Activated CD4-positive, CD25-positive, alpha-beta regulatory T cell treated with anti-CD3 and anti-CD28 coated beads, Interleukin-2, amount 50 U/mL, for 16 hours (primary cell): ENCODE results near the gene CRLF3.
"Not testable (repeated sequence)": the region's sequence is repeated elsewhere in the genome, so short reads cannot be mapped to it uniquely, and the experiment has no call there.

Source experiments
- DNase-seq: peaks from one replicate; pipeline ENCODE4 v3.0.0-alpha.2; 2020; ENCODE audit warnings: low read depth, low spot score

CRLF3 gene, protein sequence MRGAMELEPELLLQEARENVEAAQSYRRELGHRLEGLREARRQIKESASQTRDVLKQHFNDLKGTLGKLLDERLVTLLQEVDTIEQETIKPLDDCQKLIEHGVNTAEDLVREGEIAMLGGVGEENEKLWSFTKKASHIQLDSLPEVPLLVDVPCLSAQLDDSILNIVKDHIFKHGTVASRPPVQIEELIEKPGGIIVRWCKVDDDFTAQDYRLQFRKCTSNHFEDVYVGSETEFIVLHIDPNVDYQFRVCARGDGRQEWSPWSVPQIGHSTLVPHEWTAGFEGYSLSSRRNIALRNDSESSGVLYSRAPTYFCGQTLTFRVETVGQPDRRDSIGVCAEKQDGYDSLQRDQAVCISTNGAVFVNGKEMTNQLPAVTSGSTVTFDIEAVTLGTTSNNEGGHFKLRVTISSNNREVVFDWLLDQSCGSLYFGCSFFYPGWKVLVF

DNA sequence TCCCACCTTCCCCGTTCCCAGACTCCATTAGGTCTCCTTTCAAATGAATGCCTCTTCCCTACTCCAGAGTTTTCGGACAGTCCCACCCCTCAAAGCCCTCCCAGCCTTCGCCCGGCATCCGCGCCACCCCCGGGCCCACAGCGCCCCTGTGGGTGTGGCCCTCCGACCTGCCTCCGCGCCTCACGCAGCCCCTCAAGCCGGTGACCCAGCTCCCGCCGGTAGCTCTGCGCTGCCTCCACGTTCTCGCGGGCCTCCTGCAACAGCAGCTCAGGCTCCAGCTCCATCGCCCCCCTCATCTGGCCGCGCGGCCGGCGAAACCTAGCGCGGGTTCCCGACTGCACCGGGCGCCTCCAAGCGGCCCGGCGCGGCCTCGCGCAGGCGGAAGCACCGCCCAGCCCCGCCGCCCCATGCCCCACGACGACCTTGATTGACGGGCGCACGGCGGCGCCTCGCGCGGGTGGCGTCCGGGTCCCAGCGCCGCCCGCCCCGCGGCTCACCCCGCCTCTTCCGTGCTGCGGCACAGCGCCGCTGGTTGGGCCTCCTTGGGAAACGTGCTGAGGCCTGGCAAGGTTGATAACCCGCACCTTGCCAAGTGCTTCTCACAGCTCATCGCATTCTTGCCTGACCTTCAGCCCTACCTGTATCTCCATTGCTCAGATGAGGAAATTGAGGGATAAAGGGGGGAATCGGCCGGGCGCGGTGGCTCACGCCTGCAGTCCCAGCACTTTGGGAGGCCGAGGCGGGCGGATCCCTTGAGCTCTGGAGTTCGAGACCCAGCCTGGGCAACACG lies at the start of gene CRLF3:
CRLF3 (minus strand) TSS at position 337 of the 790 bp plus-strand sequence; CDS start at position 296, 41 bp downstream.
- DNase-seq, result peak; percentile 77

DNA sequence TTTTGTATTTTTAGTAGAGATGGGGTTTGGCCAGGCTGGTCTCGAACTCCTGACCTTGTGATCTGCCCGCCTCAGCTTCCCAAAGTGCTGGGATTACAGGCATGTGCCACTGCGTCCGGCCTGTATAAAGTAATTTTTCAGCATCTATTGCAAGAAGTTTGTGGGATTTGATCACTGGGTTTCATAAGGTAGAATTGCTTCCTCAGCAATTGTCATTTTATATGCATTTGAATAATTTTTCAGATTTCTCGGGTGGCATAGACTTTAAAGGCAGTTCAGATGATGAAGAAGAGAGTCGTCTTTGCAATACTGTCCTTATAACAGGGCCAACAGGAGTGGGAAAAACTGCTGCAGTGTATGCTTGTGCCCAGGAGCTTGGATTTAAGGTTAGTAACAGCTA lies 44.5 kb upstream of the CRLF3 start:
- DNase-seq, result no peak

DNA sequence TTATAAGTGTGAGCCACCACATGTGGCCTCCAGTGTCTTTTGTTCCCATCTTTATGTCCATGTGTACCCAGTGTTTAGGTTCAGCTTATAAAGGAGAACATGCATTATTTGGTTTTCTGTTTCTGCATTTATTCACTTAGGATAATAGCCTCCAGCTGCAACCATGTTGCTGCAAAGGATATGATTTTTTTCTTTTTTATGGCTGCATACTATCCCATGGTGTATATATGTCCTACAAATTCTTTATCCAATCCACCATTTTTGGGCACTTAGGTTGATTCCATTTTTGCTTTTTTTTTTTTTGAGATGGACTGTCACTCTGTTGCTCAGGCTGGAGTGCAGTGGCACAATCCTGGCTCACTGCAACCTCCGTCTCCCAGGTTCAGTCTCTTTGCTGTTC lies 40.1 kb upstream of the CRLF3 start:
- no peak for DNase-seq

DNA sequence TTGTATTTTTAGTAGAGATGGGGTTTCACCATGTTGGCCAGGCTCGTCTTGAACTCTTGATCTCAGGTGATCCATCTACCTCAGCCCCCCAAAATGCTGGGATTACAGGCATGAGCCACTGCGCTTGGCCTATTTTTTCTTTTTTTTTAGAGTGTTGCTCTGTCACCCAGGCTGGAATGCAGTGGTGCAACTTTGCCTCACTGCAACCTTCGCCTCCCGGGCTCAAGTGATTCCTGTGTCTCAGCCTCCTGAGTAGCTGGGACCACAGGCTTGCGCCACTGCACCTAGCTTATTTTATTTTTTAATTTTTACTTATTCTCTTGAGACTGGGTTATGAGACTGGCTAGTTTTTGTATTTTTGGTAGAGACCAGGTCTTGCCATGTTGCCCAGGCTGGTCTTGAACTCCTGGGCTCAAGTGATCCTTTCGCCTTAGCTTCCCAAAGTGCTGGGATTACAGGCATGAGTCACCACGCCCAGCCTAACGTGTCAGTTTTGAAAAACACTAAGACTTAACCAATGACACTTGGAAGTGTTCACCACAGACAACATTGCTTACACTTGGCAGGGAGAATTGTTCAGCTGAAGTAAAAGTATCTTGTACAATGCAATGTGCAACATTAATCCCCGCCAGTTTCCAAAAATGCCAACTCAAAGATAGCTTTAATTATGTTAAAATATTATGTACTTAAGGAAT lies 34.2 kb upstream of the CRLF3 start:
- no peak for DNase-seq

DNA sequence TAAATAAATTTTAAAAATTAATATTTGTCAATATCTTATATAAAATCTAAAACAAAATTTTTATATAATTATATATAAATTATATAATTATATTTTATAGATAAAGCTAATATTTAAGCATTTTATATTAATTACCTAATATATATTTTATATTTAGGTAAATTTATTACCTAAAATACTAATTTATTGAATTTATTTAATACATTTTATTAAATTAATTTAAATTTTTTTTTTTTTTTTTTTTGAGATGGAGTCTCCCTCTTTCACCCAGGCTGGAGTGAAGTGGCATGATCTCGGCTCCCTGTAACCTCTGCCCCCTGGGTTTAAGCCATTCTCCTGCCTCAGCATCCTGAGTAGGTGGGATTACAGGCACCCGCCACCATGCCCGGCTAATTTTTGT lies 29.7 kb upstream of the CRLF3 start:
- no peak for DNase-seq

DNA sequence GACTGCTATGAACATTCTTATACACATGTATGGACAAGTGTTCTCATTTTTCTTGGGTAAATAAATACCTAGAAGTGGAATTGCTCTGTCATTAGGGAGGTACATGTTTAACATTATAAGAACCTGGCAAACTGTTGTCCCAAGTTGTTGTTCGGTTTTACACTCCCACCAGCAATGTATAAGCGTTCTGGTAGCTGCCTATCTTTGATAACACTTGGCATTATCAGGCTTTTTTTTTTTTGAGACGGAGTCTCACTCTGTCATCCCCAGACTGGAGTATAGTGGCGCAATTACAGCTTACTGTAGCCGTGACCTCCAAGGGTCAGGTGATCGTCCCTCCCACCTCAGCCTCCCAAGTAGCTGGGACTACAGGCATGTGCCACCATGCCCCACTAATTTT lies 23.5 kb upstream of the CRLF3 start:
- DNase-seq, result no peak

DNA sequence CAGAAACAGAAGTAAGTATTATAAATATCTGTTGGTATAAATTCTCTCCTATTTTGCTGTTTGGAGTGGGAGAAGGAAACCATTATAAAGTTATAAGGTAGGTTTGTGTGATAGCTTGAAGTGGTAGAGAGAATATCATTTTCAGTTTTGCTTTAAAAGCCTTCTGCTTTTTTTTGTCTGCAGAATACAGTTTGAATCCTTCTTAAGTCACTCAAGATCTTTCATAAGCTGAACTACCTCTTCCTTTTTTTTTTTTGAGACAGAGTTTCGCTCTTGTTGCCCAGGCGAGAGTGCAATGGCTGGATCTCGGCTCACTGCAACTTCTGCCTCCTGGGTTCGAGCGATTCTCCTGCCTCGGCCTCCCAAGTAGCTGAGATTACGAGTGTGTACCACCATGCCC lies 16.3 kb upstream of the CRLF3 start:
- no peak for DNase-seq

DNA sequence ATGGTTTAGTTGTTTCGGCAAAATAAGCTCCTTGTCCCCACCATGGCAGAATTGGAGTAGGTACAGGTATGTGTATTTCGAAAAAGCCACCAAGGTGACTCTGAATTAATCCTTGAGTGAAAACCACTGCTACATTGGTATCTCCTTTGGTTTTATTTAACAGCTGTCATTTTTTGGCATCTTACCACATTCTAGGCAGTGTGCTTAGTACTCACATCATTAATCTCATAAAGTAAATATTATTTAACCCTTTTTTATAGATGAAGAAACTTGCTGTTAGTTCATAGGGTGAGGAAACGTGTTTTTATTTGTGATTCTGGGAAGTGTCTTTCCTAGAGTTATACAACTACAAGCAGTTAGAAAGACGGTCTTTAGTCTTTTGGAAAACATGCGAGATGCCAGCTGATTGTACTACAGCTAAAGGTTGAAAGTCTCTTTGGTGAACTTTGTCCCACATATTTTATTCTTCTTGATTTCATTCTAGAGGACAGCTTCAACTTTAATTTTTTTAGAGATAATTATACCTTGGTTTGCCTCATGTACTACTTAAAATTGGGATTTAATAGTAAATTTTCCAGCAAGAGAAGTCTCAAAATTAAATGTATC lies 13.8 kb upstream of the CRLF3 start:
- DNase-seq, result no peak

DNA sequence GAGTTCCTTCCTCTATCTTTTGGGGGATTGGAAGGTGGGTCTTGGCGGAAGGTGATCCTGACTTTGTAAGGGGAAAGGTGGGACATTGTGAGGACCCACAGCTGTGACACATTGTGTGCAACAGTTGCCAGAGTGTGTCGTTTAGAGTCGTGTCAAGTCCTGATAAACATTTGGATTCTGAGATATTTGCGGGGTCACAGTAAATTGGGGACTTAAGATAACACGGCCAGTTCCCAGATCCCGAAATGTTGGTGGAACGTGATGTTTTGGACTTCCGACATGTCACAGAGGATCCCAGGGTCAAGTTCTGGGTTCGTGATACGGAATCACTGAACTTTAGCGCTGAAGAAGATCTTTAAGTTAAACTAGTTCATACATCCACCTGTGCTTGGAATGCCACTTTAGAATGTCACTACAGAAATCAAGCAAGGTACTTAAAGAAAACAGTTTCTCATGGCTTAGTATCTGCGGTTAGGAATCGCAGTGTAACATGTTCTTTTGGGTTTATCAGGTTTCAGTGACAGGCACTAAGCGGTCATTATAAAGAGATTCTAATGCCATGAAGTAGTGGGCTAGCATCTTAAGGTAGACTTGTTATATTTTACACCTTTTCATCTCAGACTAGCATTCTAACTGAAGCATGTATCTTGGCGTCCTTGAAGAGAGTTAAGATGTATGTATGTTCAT lies 8.1 kb upstream of the CRLF3 start:
- no peak for DNase-seq

DNA sequence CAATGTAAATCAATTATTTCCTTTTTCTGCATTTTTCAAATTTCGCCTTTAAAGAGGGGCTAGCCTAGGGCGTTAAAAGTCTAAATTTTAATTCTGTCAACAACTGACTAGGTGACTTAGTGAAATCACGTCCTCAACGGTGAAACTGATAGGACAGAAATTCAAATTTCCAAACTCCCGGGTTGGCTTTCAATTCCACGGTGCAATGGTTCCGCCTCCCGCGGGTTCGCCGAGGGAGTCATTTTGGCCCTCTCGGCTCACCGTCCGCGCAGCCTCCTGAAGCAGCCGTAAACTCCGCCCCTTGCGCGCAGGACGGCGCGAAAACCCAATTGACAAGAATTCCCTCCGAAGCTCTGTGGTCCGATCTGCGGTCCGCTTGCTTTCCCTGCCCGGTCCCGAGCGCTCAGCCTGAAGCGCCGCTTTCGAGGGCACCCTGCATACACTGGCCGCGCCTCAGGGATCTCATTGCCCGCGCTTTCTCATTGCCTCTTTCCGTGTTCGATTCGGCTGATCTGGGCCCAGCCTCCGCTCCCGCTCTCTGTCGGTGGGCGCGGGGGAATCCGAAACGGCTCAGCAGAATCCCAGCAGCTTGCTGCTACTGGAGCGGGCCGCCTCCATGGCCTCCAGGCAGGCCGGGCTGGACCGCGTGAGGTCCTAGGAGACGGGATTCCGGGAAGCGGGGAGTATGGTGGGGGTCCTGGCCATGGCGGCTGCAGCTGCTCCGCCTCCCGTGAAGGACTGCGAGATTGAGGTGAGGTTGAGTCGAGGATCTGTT lies 7.4 kb upstream of the CRLF3 start, which contains the start of gene ATAD5:
ATAD5 (plus strand) TSS at position 304 of the 775 bp plus-strand sequence; CDS start at position 686, 382 bp downstream.
- peak; percentile 73 for DNase-seq

DNA sequence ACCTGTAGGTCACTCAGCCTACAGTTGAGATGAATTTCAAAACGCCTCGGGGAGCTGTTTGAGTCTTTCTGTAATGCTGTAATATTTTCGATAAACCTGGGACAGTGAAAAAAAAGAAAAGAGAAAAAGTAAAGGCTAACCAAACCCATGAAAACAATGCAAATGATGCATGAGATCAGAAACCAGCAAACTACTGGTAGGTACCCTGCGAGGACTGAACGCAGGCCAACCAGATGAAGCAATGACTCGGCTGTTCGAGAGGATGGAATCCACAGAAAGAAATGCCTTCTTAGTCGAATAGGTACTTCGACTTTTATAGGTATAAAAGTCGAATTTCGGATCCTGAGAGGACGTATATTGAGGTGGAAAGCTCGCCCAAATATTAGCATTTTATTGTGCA lies 6.8 kb upstream of the CRLF3 start:
- no peak for DNase-seq

DNA sequence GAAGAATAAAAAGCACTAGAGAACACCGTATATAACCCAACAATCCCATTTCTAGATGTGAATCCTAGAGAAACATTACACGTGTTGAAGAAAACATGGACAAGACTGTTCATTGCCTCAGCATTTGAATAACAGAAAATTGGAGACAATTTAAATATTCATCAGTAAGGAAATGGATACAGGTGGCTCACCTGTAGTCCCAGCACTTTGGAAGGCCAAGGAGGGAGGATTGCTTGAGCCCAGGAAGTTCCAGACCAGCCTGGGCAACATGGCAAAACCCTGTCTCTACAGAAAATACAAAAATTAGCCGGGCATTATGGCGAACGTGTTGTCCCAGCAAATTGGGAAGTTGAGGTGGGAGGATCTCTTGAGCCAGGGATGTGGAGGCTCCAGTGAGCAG lies 4.5 kb upstream of the CRLF3 start:
- DNase-seq, result no peak

DNA sequence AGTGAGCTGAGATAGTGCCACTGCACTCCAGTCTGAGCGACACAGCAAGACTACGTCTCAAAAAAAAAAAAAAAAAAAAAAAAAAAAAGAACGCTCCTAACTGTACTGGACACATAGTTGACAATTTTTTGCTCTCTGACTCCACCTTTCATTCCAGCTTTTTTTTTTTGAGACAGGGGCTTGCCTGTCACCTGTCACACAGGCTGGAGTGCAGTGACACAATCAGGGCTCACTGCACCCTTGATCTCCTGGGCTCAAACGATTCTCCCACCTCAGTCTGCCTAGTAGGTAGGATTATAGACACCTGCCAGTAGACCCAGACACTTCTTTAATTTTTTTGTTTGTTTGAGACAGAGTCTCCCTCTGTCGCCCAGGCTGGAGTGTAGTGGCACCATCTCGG lies 2.6 kb upstream of the CRLF3 start:
- DNase-seq, result no peak

DNA sequence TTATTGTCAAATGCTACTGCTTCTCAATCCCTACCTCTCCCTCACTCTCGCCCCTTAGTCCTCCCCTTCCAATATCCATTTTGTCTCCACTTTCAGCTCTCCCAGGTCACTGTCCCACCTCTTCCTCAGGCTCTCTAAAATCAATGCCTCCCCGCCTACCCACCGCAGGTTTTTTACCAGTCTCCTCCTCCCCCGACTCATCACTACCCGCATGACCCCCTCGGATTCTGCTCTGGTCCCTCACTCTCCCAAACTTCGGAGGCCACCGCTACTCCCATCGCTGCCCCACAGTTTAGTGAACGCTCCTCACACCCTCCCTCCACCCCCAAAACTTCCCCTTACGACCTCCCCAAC lies 513 bp downstream of the CRLF3 start:
- no peak for DNase-seq

DNA sequence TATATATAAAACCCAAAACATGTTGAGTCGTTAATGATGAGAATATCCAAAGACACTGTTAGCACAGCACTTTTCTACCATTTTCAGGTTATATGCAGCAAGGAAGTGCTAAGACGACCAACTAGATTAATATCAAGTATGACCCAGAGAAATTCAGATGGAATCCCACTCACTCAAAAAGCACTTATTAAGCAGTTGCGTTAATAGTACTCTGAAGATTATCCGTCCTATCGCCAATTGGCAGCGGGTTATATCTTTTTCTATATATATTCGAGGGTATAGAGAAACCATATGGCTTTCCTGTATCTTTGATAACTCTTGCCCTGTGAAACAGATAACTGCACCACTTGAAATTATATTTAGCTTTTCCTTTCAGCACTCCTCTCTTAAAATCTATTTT lies 1.1 kb downstream of the CRLF3 start:
- DNase-seq, result no peak

DNA sequence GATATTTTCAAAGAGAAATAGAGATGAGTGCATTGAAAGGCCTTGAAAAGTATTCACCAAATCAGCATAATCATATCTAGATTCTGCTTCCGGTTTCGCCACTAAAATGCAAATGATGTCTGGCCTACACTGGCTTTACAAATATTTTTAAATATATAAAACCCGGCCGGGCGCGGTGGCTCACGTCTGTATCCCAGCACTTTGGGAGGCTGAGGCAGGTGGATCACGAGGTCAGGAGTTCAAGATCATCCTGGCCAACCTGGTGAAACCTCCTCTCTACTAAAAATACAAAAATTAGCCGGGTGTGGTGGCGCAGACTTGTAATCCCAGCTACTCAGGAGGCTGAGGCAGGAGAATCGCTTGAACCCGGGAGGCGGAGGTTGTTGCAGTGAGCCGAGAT lies 1.6 kb downstream of the CRLF3 start:
- DNase-seq, result not testable (repeated sequence)

DNA sequence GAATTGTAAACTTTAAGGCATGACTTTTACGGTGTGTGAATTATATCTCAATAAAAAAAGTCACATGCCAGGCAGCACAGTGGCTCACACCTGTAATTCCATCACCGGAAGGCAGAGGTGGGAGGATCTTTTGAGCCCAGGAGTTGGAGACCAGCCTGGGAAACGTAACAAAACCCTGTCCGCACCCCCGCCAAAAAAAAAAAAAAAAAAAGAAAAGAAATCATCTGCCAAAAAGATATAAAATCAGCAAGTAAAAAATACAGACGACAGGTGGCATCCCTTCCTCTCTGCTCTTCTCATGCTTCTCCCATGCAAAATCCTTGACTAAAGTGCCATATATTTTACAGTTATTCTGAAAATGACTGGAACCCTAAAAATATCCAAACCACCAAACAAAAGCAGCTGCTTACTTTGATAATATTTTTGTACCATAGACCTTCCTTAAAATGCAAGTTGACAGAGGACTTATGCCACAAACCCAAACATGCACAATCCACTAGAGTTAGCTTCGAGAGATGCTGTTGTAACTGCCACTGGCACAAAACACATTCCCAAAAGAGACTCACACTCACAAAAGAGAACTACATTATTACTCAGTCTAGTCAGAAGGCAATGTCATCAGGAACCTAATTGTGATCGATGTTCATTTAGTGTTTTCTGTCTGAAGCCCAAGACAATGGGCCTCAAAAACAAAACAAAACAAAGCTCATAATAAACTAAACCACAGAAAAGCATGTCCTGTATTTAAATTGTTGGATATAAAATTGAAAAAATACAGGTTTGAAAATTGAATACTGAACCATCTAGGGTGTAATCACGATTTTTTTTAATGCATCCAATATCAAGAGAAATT lies 2.4 kb downstream of the CRLF3 start:
- no peak for DNase-seq

DNA sequence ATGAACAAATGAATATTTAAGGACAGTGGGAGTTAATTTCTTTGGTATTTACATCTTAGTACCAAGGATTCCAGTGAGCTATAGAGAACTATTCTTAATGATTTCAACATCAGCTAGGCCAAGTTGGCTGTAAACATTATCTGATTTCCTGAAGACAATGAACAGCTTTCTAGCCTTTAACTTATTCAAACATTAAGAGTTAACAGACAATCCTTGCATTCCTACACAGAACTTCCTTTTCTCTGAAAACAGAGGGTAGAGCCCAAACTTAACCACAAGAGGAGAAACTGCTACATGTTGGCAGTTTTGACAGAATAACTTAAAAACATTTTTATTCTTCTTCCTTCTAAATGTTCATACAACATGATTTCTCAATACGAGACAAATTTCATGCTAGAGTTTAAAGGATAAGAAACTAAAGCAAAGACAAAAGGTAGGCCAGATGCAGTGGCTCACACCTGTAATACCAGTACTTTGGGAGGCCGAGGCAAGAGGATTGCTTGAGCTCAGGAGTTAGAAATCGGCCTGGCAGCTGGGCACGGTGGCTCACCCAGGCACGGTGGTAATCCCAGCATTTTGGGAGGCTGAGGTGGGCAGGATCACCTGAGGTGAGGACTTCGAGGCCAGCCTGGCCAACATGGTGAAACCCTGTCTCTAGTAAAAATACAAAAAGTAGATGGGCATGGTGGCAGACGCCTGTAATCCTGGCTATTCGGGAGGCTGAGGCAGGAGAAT lies 4.4 kb downstream of the CRLF3 start:
- DNase-seq, result no peak

DNA sequence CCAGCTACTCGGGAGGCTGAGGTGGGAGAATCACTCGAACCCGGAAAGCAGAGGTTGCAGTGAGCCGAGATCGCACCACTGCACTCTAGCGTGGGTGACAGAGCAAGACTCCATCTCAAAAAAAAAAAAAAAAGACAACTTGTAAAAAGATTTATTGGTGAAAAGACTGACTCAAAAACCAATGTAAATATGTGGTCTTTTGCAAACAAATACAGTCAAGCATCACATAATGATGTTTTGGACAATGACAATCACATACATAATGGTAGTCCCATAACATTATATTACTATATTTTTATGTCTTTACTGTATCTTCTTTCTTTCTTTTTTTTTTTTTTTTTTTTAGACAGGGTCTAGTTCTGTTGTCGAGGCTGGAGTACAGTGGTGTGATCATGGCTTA lies 8.3 kb downstream of the CRLF3 start:
- DNase-seq, result no peak
